Neural cell (in vitro differentiated cells): ENCODE measurements around the gene KHK. TPM values are rescaled to one million over a fixed set of nuclear protein-coding genes. Genes with fewer than 3 reads are reported as not detected.

Source experiments
- H2AFZ ChIP-seq: fragments of 200-600, 300-800 bp; sonication (generic), shearing (Covaris generic); 2 replicates; pipeline ENCODE4 v1.6.0; 2014; ENCODE audit warnings: low read depth, mild to moderate bottlenecking, antibody characterized with exemption, low read length, moderate library complexity
- H3F3A ChIP-seq: fragments of 200-600 bp; shearing (Covaris generic); 2 replicates; pipeline ENCODE4 v1.6.1; 2016; ENCODE audit warnings: mild to moderate bottlenecking, moderate library complexity, mixed read lengths, antibody characterized with exemption, low read length; ENCODE audit not compliant: insufficient read depth, poor library complexity, severe bottlenecking
- H3K27ac ChIP-seq: fragments of 200-600, 300-800 bp; sonication (generic), shearing (Covaris generic); 2 replicates; pipeline ENCODE4 v1.5.1; 2014; ENCODE audit warnings: mild to moderate bottlenecking, low read length, moderate library complexity
- H3K27me3 ChIP-seq: fragments of 300-800, 200-600 bp; sonication (generic), shearing (Covaris generic); 2 replicates; pipeline ENCODE4 v1.6.0; 2014; ENCODE audit warnings: mild to moderate bottlenecking, low read depth, low read length, moderate library complexity; ENCODE audit not compliant: insufficient read depth
- H3K36me3 ChIP-seq: fragments of 300-800, 200-600 bp; sonication (generic), shearing (Covaris generic); 2 replicates; pipeline ENCODE4 v1.5.1; 2014; ENCODE audit warnings: mild to moderate bottlenecking, antibody characterized with exemption, low read length, moderate library complexity; ENCODE audit not compliant: insufficient read depth
- H3K4me2 ChIP-seq: fragments of 300-800, 200-600 bp; sonication (generic), shearing (Covaris generic); 2 replicates; pipeline ENCODE4 v1.6.0; 2014; ENCODE audit warnings: mild to moderate bottlenecking, low read length
- H3K4me3 ChIP-seq: fragments of 300-800, 200-600 bp; sonication (generic), shearing (Covaris generic); 2 replicates; pipeline ENCODE4 v1.5.1; 2014; ENCODE audit warnings: mild to moderate bottlenecking, low read length, moderate library complexity
- H3K79me2 ChIP-seq: fragments of 200-600 bp; shearing (Covaris generic); replicated peaks from 2 replicates; pipeline ENCODE4 v1.6.0; 2014; ENCODE audit warnings: mild to moderate bottlenecking, low read length, moderate library complexity; ENCODE audit not compliant: insufficient read depth
- H3K9ac ChIP-seq: fragments of 300-800, 200-600 bp; sonication (generic), shearing (Covaris generic); 2 replicates; pipeline ENCODE4 v1.6.1; 2016; ENCODE audit warnings: mild to moderate bottlenecking, low read length, mixed read lengths
- H3K9me2 ChIP-seq: fragments of 200-600 bp; shearing (Covaris generic); 2 replicates; pipeline ENCODE4 v1.6.1; 2016; ENCODE audit warnings: mild to moderate bottlenecking, low read length, mixed read lengths; ENCODE audit not compliant: insufficient read depth
- H3K9me3 ChIP-seq: fragments of 200-600, 300-800 bp; sonication (generic), shearing (Covaris generic); 2 replicates; pipeline ENCODE4 v1.6.1; 2016; ENCODE audit warnings: mild to moderate bottlenecking, mixed run types, low read length, moderate library complexity, mixed read lengths
- H4K20me1 ChIP-seq: fragments of 200-600 bp; shearing (Covaris generic); 2 replicates; pipeline ENCODE4 v1.6.1; 2016; ENCODE audit warnings: mild to moderate bottlenecking, mixed run types; ENCODE audit not compliant: insufficient read depth
- EP300 ChIP-seq: fragments of 450-650 bp; conservative IDR thresholded peaks from 2 replicates; pipeline ENCODE4 v1.6.1; 2014; ENCODE audit warnings: antibody characterized with exemption, mild to moderate bottlenecking, moderate library complexity; ENCODE audit not compliant: poor library complexity, severe bottlenecking
- EZH2 ChIP-seq: fragments of 200-600, 300-800 bp; shearing (Covaris generic), sonication (generic); IDR thresholded peaks from 2 replicates; pipeline ENCODE4 v1.6.1; 2014; ENCODE audit warnings: antibody characterized with exemption, low read length, borderline replicate concordance, mild to moderate bottlenecking; ENCODE audit not compliant: insufficient read depth, poor library complexity, severe bottlenecking
- MXI1 ChIP-seq: fragments of 450-650 bp; conservative IDR thresholded peaks from 2 replicates; pipeline ENCODE4 v1.6.1; 2014; ENCODE audit warnings: antibody characterized with exemption, mild to moderate bottlenecking; ENCODE audit not compliant: poor library complexity, severe bottlenecking
- POLR2AphosphoS5 ChIP-seq: IDR thresholded peaks from 2 replicates; pipeline ENCODE4 v1.6.1; 2012
- RAD21 ChIP-seq: fragments of 450-650 bp; conservative IDR thresholded peaks from 2 replicates; pipeline ENCODE4 v1.6.1; 2014; ENCODE audit warnings: antibody characterized with exemption, mild to moderate bottlenecking, moderate library complexity
- SMC3 ChIP-seq: fragments of 450-650 bp; conservative IDR thresholded peaks from 2 replicates; pipeline ENCODE4 v1.6.1; 2014; ENCODE audit warnings: antibody characterized with exemption, mild to moderate bottlenecking, moderate library complexity; ENCODE audit not compliant: poor library complexity
- TAF1 ChIP-seq: IDR thresholded peaks from 2 replicates; pipeline ENCODE4 v1.6.1; 2012; ENCODE audit warnings: low read depth
- polyA plus RNA-seq: library from polyadenylated mRNA; depleted of rRNA; stranded (reverse); fragments of >200 nt; gene quantifications from 2 replicates; pipeline ENCODE4 v1.2.3, GENCODE V29; 2014
- TF ChIP-seq, protein P1 (sequence below): IDR thresholded peaks from 2 replicates; pipeline ENCODE4 v1.6.1; 2012; ENCODE audit warnings: borderline replicate concordance
- TF ChIP-seq, protein P2 (sequence below): fragments of 450-650 bp; IDR thresholded peaks from 2 replicates; pipeline ENCODE4 v1.5.1; 2014; ENCODE audit warnings: antibody characterized with exemption, mild to moderate bottlenecking, moderate library complexity; ENCODE audit not compliant: poor library complexity, severe bottlenecking

KHK gene
- polyA plus RNA-seq, 1 donor from 2014 or later, result 4.1 TPM

DNA sequence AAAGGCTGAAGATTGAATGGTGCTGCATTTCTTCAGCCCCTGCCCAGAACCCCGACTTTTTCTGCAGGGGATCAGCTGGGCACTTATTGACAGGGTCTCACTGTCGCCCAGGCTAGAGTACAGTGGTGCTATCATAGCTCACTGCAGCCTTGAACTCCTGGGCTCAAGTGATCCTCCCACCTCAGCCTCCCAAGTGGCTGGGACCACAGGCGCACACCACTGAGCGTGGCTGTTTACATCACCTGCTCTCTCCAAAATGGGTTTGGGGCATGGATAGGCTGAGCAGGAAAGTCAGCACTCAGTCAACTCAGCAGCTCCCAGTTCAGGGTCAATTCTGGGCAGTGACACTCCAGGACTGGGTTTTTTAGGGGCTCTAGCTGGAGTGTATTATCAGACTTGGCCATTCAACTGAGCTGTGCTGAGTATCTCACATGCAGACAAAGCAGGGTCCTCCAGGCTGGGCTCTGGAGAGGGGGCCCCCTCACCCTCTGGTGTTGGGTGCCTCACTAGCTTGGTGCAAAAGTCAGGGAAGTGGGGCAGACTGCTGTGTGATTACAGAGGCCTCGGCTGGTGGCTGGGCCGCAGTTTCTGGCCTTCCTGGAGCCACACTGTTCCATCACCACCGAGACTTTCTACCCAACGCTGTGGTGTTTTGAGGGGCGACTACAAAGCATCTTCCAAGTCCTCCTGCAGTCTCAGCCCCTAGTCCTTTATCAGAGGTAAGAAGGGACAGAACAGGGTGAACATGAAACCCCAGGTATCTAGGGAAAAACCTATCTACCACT lies 41.5 kb downstream of the KHK start:
- Histone ChIP-seq H3K9me2 (no peaks in the 10 kb centered on the region), H2AFZ (no peak overlapping the region), H3K27ac (no peak overlapping the region), H3K79me2 (no peaks in the 10 kb centered on the region), H3F3A (no peaks in the 10 kb centered on the region), H3K4me3 (no peak overlapping the region), H3K9me3 (no peaks in the 10 kb centered on the region), H4K20me1 (no peaks in the 10 kb centered on the region), H3K4me2 (no peak overlapping the region), H3K27me3 (peaks cover 6% of the 10 kb centered on the region), H3K9ac (no peak overlapping the region), H3K36me3 (no peaks in the 10 kb centered on the region)
- TF ChIP-seq, protein P1, sequence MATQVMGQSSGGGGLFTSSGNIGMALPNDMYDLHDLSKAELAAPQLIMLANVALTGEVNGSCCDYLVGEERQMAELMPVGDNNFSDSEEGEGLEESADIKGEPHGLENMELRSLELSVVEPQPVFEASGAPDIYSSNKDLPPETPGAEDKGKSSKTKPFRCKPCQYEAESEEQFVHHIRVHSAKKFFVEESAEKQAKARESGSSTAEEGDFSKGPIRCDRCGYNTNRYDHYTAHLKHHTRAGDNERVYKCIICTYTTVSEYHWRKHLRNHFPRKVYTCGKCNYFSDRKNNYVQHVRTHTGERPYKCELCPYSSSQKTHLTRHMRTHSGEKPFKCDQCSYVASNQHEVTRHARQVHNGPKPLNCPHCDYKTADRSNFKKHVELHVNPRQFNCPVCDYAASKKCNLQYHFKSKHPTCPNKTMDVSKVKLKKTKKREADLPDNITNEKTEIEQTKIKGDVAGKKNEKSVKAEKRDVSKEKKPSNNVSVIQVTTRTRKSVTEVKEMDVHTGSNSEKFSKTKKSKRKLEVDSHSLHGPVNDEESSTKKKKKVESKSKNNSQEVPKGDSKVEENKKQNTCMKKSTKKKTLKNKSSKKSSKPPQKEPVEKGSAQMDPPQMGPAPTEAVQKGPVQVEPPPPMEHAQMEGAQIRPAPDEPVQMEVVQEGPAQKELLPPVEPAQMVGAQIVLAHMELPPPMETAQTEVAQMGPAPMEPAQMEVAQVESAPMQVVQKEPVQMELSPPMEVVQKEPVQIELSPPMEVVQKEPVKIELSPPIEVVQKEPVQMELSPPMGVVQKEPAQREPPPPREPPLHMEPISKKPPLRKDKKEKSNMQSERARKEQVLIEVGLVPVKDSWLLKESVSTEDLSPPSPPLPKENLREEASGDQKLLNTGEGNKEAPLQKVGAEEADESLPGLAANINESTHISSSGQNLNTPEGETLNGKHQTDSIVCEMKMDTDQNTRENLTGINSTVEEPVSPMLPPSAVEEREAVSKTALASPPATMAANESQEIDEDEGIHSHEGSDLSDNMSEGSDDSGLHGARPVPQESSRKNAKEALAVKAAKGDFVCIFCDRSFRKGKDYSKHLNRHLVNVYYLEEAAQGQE, result no peak
- TF ChIP-seq POLR2AphosphoS5, result no peak
- no peak for TF ChIP-seq MXI1
- TF ChIP-seq, protein P2, sequence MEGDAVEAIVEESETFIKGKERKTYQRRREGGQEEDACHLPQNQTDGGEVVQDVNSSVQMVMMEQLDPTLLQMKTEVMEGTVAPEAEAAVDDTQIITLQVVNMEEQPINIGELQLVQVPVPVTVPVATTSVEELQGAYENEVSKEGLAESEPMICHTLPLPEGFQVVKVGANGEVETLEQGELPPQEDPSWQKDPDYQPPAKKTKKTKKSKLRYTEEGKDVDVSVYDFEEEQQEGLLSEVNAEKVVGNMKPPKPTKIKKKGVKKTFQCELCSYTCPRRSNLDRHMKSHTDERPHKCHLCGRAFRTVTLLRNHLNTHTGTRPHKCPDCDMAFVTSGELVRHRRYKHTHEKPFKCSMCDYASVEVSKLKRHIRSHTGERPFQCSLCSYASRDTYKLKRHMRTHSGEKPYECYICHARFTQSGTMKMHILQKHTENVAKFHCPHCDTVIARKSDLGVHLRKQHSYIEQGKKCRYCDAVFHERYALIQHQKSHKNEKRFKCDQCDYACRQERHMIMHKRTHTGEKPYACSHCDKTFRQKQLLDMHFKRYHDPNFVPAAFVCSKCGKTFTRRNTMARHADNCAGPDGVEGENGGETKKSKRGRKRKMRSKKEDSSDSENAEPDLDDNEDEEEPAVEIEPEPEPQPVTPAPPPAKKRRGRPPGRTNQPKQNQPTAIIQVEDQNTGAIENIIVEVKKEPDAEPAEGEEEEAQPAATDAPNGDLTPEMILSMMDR, result no peak
- TF ChIP-seq TAF1, result no peak

DNA sequence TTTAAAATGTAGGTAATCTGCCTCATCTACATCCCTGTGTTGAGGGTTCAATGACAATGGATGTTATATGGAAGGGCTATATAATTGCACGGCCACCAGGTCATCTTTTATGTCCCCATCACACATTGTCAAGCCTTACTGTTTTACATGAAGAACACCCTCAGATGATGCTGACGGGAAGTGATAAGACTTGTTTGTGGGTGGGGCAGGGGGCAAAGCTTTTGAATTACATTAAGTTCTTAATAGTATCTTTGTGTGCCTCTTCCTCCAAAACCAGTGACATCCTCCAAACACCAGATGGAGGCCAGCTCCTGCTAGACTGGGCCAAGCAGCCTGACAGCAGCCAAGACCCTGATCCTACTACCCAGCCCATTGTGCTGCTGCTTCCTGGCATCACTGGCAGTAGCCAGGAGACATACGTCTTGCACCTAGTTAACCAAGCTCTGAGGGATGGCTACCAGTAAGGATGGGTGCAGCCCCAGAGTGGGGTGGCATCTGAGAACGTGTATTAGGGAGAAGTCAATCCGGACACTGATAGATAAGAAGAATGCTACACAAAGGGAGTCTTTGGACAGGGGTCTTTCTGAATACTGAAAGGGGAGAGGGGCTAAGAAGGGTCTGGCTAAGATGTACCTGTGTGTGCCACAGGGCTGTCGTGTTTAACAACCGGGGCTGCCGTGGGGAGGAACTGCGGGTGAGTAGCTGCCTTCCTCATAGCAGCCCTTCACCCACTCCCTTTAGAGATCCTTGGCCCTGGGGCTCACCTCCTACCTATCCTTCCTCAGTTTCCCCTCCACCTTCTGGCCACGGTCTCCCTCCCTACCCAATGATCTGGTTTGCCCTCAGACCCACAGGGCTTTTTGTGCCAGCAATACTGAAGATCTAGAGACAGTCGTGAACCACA lies 42.3 kb downstream of the KHK start:
- H4K20me1 ChIP-seq, result no peaks in the 10 kb centered on the region
- no peaks in the 10 kb centered on the region for H3F3A ChIP-seq
- H3K27me3 ChIP-seq, result peaks cover 3% of the 10 kb centered on the region
- peaks cover 4% of the 10 kb centered on the region for H3K79me2 ChIP-seq
- no peaks in the 10 kb centered on the region for H3K9me2 ChIP-seq
- TF ChIP-seq RAD21 (no peak), POLR2AphosphoS5 (no peak), TAF1 (no peak), SMC3 (no peak), EP300 (no peak), EZH2 (no peak), MXI1 (no peak)
- TF ChIP-seq, protein P1, result no peak
- TF ChIP-seq, protein P2, result no peak
- no peaks in the 10 kb centered on the region for H3K36me3 ChIP-seq
- no peak overlapping the region for H3K4me2 ChIP-seq
- H3K9me3 ChIP-seq, result no peaks in the 10 kb centered on the region
- H3K27ac ChIP-seq, result no peak overlapping the region
- H3K4me3 ChIP-seq, result no peak overlapping the region
- no peak overlapping the region for H3K9ac ChIP-seq
- no peak overlapping the region for H2AFZ ChIP-seq
